Muscle of arm (tissue), 12 donors: ENCODE data around the gene CIBAR2. TPM values are rescaled to one million over a fixed set of nuclear protein-coding genes. Genes with fewer than 3 reads are reported as not detected.
A peak's percentile ranks its signal among the peaks of the same experiment; 100 is the strongest.

Experiments used
- DNase-seq: peaks from one replicate; pipeline ENCODE4 v3.0.0-alpha.2; 2013
- polyA plus RNA-seq, 12 donors: library from polyadenylated mRNA; unstranded; fragments of 120-200 nt; gene quantifications; one replicate each; pipeline ENCODE4 v1.2.1, GENCODE V29; 2013; ENCODE audit not compliant: insufficient read length in 12 of 12

CIBAR2 gene
- polyA plus RNA-seq, 12 donors, result 0.12 TPM; not detected in 11

GRCh38 chr16:85083051-85083639 is 29.1 kb downstream of the CIBAR2 start:
- no peak for DNase-seq

- DNase-seq, result no peak
These were observed 29.9 kb downstream of the CIBAR2 start for GRCh38 chr16:85082173-85083050.

GRCh38 chr16:85081765-85082164 is 30.5 kb downstream of the CIBAR2 start:
- DNase-seq, result no peak

GRCh38 chr16:85081038-85081437 is 31.2 kb downstream of the CIBAR2 start:
- DNase-seq, result no peak

GRCh38 chr16:85079785-85080570 is 32.3 kb downstream of the CIBAR2 start:
- DNase-seq, result no peak

- no peak for DNase-seq
These were observed 33.3 kb downstream of the CIBAR2 start for GRCh38 chr16:85078952-85079351.

- no peak for DNase-seq
These were observed 34.0 kb downstream of the CIBAR2 start for GRCh38 chr16:85078226-85078625.

- no peak for DNase-seq
These were observed 34.6 kb downstream of the CIBAR2 start for GRCh38 chr16:85077576-85078125.

GRCh38 chr16:85077039-85077438 is 35.2 kb downstream of the CIBAR2 start:
- no peak for DNase-seq

GRCh38 chr16:85075236-85075924 is 36.9 kb downstream of the CIBAR2 start:
- no peak for DNase-seq

- no peak for DNase-seq
These were observed 37.9 kb downstream of the CIBAR2 start for GRCh38 chr16:85074225-85074914.

- peak; percentile 34 for DNase-seq
These were observed 39.3 kb downstream of the CIBAR2 start for GRCh38 chr16:85072947-85073346.

GRCh38 chr16:85072076-85072860 is 40.0 kb downstream of the CIBAR2 start:
- DNase-seq, result no peak

- no peak for DNase-seq
These were observed 43.1 kb downstream of the CIBAR2 start for GRCh38 chr16:85069171-85069570.

- DNase-seq, result no peak
These were observed 43.5 kb downstream of the CIBAR2 start for GRCh38 chr16:85068746-85069145.

- DNase-seq, result no peak
These were observed 44.8 kb downstream of the CIBAR2 start for GRCh38 chr16:85067426-85067825.

- no peak for DNase-seq
These were observed 45.2 kb downstream of the CIBAR2 start for GRCh38 chr16:85067024-85067423.

- DNase-seq, result no peak
These were observed 45.9 kb downstream of the CIBAR2 start for GRCh38 chr16:85066346-85066885.

GRCh38 chr16:85065099-85065498 is 47.2 kb downstream of the CIBAR2 start:
- DNase-seq, result no peak

- DNase-seq, result no peak
These were observed 48.1 kb downstream of the CIBAR2 start for GRCh38 chr16:85064186-85064585.
